NCI-H1048 (cell line): ENCODE measurements around the gene RSPO4.

ENCODE experiments used
- DNase-seq: peaks from one replicate; lab custom pipeline; 2025; lab: John Stamatoyannopoulos, UW

The RSPO4 gene

GRCh38 chr20:910132-910869 is 91.8 kb downstream of the RSPO4 start:
- DNase-seq, result no peak

- DNase-seq, result no peak
Observed at GRCh38 chr20:909641-910040, 92.5 kb downstream of the RSPO4 start.
